BLaER1 (cell line): ENCODE data around the gene KIAA0232.

Experiments used
- H3K27ac ChIP-seq: shearing (Covaris generic); formaldehyde crosslinking; 2 replicates; pipeline ENCODE4 v1.8.1; 2022
- H3K27me3 ChIP-seq: shearing (Covaris generic); formaldehyde crosslinking; 2 replicates; pipeline ENCODE4 v1.8.1; 2022
- H3K36me3 ChIP-seq: shearing (Covaris generic); formaldehyde crosslinking; 2 replicates; pipeline ENCODE4 v1.8.1; 2022
- H3K4me1 ChIP-seq: shearing (Covaris generic); formaldehyde crosslinking; 2 replicates; pipeline ENCODE4 v1.8.1; 2022
- H3K4me2 ChIP-seq: shearing (Covaris generic); formaldehyde crosslinking; 2 replicates; pipeline ENCODE4 v1.8.1; 2022
- H3K4me3 ChIP-seq: shearing (Covaris generic); formaldehyde crosslinking; 2 replicates; pipeline ENCODE4 v1.8.1; 2022
- H3K9ac ChIP-seq: shearing (Covaris generic); formaldehyde crosslinking; 2 replicates; pipeline ENCODE4 v1.8.1; 2022
- H3K9me3 ChIP-seq: shearing (Covaris generic); formaldehyde crosslinking; 2 replicates; pipeline ENCODE4 v1.8.1; 2022
- H4K20me1 ChIP-seq: shearing (Covaris generic); formaldehyde crosslinking; 2 replicates; pipeline ENCODE4 v1.8.1; 2022
- Cebpa-rat ChIP-seq: shearing (Covaris generic); IDR thresholded peaks from 2 replicates; pipeline ENCODE4 v1.8.1; 2022

KIAA0232 gene

DNA sequence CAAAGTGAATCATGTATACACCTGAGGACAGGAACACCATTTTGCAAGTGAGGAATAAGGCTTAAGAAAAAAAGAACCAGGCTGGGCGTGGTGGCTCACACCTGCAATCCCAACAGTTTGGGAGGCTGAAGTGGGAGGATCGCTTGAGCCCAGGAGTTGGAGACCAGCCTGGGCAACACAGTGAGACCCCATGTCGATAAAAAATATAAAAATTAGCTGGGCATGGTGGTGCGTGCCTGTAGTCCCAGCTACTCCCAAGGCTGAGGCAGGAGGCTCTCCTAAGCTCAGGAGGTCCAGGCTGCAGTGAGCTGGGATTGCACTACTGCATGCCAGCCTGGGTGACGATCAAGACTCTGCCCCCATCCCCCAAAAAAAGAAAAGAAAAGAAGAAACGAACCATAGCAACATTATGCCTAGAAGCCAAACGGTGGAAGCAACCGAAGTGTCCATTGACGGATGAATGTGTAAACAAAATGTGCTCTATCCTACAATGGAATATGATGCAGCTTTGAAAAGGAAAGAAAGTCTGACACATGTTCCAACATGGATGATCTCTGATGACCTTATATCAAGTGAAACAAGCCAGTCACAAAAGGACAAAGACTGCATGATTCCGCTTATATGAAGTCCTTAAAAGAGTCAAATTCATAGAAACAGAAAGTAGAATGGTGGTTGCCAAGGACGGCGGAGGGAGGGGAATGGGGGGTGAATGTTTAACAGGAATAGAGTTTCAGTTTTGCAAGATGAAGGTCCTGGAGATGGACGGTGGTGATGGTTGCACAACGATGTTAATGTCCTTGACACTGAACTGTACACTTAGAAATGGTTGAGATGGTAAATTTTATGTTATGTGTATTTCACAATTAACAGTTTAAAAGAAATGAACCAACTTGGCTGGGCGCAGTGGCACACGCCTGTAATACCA is 8.6 kb upstream of the KIAA0232 start:
- no peaks in the 10 kb centered on the region for H3K9me3 ChIP-seq
- H3K4me1 ChIP-seq, result peaks cover 55% of the 10 kb centered on the region
- no peak overlapping the region for H3K4me3 ChIP-seq
- no peak for TF ChIP-seq Cebpa-rat
- H3K4me2 ChIP-seq, result no peak overlapping the region
- H3K36me3 ChIP-seq, result no peaks in the 10 kb centered on the region
- no peak overlapping the region for H3K27ac ChIP-seq
- no peak overlapping the region for H3K9ac ChIP-seq
- H3K27me3 ChIP-seq, result no peaks in the 10 kb centered on the region
- H4K20me1 ChIP-seq, result no peaks in the 10 kb centered on the region

DNA sequence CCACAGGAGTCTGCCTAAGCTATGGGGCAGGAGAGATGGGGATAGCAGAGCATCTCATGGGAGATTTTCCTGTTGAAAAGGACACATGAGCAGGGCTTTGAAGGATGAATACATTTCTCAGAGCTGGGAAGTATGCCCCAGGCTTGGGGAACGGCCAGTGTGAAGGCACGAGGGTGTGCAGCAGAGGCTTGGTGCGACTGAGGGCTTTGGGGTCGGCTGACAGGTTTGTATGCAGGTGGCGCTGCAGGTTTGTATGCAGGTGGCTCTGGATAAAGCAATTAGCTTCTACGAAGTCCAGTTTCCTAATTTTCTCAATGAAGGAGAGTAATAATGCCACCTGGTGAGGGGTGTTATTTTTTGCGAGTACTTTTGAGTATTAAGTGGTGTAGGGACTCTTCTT is 6.8 kb upstream of the KIAA0232 start:
- Histone ChIP-seq H3K4me3 (no peak overlapping the region), H3K27me3 (no peaks in the 10 kb centered on the region), H3K9ac (no peak overlapping the region), H3K4me2 (peak overlapping the region; percentile 90; the same call in 1 of the 2 replicates), H3K4me1 (peaks cover 65% of the 10 kb centered on the region), H3K27ac (no peak overlapping the region; the same call in 1 of the 2 replicates), H4K20me1 (no peaks in the 10 kb centered on the region), H3K36me3 (no peaks in the 10 kb centered on the region), H3K9me3 (no peaks in the 10 kb centered on the region)
- no peak for TF ChIP-seq Cebpa-rat

DNA sequence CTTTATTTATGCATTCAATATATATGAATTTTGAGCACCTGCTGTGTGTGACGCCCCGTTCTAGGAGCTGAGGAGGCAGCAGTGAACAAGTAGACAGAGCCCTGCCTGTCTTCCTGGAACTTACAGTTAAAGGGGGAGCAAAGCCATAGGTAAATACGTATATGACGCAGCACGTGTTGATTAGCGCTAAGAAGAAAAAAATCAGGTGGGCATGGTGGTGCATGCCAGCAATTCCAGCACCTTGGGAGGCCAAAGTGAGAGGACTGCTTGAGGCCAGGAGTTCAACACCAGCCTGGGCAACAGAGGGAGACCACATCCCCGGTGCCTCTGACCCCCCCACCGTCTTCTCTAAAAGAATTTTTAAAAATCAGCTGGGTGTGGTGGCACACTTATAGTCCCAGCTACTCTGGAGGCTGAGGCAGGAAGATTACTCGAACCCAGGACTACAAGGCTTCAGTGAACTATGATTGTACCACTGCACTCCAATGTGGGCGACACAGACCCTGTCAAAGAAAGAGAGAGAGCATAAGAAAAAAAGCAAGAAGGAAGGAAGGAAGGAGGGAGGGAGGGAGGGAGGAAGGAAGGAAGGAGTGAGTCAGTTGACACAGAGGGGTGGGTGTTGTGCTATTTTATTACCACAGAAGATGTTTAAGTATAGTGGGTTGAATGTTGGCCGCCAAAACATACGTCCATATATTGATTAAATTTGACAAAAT is 5.4 kb upstream of the KIAA0232 start:
- H3K4me1 ChIP-seq, result peaks cover 78% of the 10 kb centered on the region
- H3K9ac ChIP-seq, result peak overlapping the region; percentile 67
- H3K4me2 ChIP-seq, result peak overlapping the region; percentile 90
- H4K20me1 ChIP-seq, result no peaks in the 10 kb centered on the region
- TF ChIP-seq Cebpa-rat, result no peak
- H3K36me3 ChIP-seq, result no peaks in the 10 kb centered on the region
- H3K4me3 ChIP-seq, result peak overlapping the region; percentile 46; the same call in 1 of the 2 replicates
- H3K27ac ChIP-seq, result peak overlapping the region; percentile 89
- H3K9me3 ChIP-seq, result no peaks in the 10 kb centered on the region
- H3K27me3 ChIP-seq, result no peaks in the 10 kb centered on the region

- Histone ChIP-seq H3K27ac (peak overlapping the region; percentile 89), H3K4me3 (peak overlapping the region; percentile 46), H3K4me2 (peak overlapping the region; percentile 90)
Measured at GRCh38 chr4:6777636-6778281, 4.8 kb upstream of the KIAA0232 start.

GRCh38 chr4:6778435-6778834 is 4.1 kb upstream of the KIAA0232 start:
- Histone ChIP-seq H3K4me1 (peaks cover 70% of the 10 kb centered on the region), H3K4me3 (peak overlapping the region; percentile 46), H3K27me3 (no peaks in the 10 kb centered on the region), H3K9me3 (no peaks in the 10 kb centered on the region), H3K9ac (peak overlapping the region; percentile 67), H4K20me1 (no peaks in the 10 kb centered on the region), H3K27ac (peak overlapping the region; percentile 89), H3K4me2 (peak overlapping the region; percentile 90), H3K36me3 (no peaks in the 10 kb centered on the region)
- TF ChIP-seq Cebpa-rat, result no peak

More at GRCh38 chr4:6777636-6778281, 4.8 kb upstream of the KIAA0232 start:
- Histone ChIP-seq H4K20me1 (no peaks in the 10 kb centered on the region), H3K27me3 (no peaks in the 10 kb centered on the region), H3K9ac (peak overlapping the region; percentile 67), H3K9me3 (no peaks in the 10 kb centered on the region), H3K36me3 (no peaks in the 10 kb centered on the region), H3K4me1 (peaks cover 77% of the 10 kb centered on the region)
- no peak for TF ChIP-seq Cebpa-rat

DNA sequence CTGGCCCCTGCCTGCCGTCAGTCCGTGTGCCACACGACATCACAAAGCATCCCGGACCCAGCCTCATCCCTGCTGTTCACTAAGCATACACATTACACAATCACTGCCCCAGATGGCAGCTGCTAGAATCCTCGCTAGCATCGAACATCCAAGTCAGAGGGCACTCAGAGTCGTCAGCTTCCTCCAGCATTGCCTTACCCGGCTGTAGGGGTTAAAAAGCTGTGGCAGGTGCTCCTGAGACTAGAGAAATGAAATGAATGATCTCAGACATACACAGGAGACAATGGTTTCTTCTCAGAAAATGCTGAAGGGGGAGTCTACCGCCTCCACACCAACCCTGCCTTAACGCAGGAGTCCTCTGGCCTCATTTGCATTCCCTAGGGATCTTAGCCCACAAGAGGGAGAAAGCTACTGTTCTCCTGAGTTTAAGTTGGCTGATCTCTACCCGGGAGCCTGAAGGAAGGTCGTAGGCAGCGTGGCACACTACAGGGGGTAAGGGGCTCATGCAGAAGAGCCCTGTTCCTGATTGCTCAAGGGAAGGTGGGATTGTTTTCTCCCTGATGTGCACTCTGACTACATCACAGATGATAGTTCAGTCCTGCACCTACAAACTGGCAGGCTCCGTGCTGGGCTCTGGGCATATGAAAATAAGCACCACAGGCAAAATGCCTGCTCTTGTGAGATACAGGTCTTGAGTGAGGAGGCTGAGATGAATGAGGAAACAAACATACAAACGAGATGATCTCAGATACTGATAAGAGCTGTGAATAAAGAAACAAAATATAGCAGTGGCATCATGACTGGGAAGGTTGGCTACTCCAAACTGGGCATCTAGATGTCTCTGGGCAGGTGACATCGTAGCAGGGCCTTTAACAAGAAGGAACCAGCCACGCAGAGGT is 2.6 kb upstream of the KIAA0232 start:
- peak; percentile 98 for TF ChIP-seq Cebpa-rat
- peaks cover 83% of the 10 kb centered on the region for H3K4me1 ChIP-seq
- H3K9ac ChIP-seq, result peak overlapping the region; percentile 67; the same call in 1 of the 2 replicates

DNA sequence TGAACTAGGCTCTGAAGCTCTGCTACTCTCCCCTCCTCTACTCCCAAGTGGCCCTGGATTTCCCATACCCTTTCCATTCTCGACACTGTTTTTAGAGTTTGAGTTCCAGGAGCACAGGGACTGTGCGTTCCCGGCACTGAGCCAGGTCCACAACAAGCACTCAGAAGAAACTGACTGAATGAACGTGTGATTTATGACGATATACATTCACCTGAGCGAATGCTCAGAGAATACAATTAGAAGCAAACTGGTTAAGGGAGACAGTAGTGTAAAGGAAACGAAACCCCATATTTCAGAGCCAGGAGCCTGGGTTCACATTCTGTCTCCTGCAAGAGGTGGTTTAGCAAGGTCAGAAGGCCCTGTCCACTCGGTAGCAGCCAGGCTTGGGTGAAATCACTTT is 1.4 kb upstream of the KIAA0232 start:
- peak overlapping the region; percentile 90 for H3K4me2 ChIP-seq
- peak overlapping the region; percentile 99; the same call in 1 of the 2 replicates for H3K27ac ChIP-seq

More for the DNA sequence above, 2.6 kb upstream of the KIAA0232 start:
- Histone ChIP-seq H3K36me3 (0 out of 2 replicates have a peak, but pooled peaks cover under 1% of the 10 kb centered on the region), H4K20me1 (peaks cover 14% of the 10 kb centered on the region), H3K4me2 (peak overlapping the region; percentile 90), H3K27ac (peak overlapping the region; percentile 89), H3K27me3 (no peaks in the 10 kb centered on the region), H3K9me3 (no peaks in the 10 kb centered on the region), H3K4me3 (no peak overlapping the region; the same call in 1 of the 2 replicates)

DNA sequence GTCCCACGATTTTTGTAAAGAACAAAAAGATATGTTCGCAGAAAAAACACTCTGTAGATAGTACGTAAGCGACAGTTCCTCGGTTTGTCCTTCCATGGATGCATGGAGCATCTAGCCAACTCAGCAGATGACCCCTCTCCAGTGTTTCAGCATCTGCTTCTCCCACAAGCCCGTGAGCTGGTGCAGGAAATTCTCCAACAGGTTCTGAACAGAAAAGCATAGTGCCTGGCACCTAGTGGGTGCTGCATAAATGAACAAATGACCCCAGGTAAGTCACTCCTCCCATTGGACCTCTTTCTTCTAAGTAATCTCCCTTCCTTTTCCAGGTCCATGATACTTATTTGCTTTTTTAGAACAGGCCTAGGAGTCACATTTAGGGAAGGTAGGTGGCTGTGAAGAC is 966 bp upstream of the KIAA0232 start:
- TF ChIP-seq Cebpa-rat, result no peak
- peak overlapping the region; percentile 99; the same call in 1 of the 2 replicates for H3K9ac ChIP-seq
- H3K9me3 ChIP-seq, result no peaks in the 10 kb centered on the region
- peaks cover 31% of the 10 kb centered on the region for H4K20me1 ChIP-seq
- H3K4me2 ChIP-seq, result peak overlapping the region; percentile 90
- H3K36me3 ChIP-seq, result peaks cover 16% of the 10 kb centered on the region
- no peaks in the 10 kb centered on the region for H3K27me3 ChIP-seq
- peak overlapping the region; percentile 98 for H3K4me3 ChIP-seq
- peaks cover 77% of the 10 kb centered on the region for H3K4me1 ChIP-seq
- H3K27ac ChIP-seq, result peak overlapping the region; percentile 99

More for the DNA sequence above, 1.4 kb upstream of the KIAA0232 start:
- no peak for TF ChIP-seq Cebpa-rat
- Histone ChIP-seq H3K4me1 (peaks cover 80% of the 10 kb centered on the region), H3K4me3 (no peak overlapping the region), H3K9me3 (no peaks in the 10 kb centered on the region), H3K27me3 (no peaks in the 10 kb centered on the region), H4K20me1 (peaks cover 26% of the 10 kb centered on the region), H3K36me3 (peaks cover 12% of the 10 kb centered on the region), H3K9ac (no peak overlapping the region)

GRCh38 chr4:6782846-6783110 is 251 bp downstream of the KIAA0232 start:
- H3K4me2 ChIP-seq, result peak overlapping the region; percentile 90
- H4K20me1 ChIP-seq, result peaks cover 43% of the 10 kb centered on the region
- no peak for TF ChIP-seq Cebpa-rat
- H3K4me1 ChIP-seq, result peaks cover 75% of the 10 kb centered on the region
- peak overlapping the region; percentile 98 for H3K4me3 ChIP-seq
- peak overlapping the region; percentile 99 for H3K9ac ChIP-seq
- peak overlapping the region; percentile 99 for H3K27ac ChIP-seq
- H3K9me3 ChIP-seq, result no peaks in the 10 kb centered on the region
- no peaks in the 10 kb centered on the region for H3K27me3 ChIP-seq
- peaks cover 29% of the 10 kb centered on the region for H3K36me3 ChIP-seq
